Measurements from ENCODE around the gene C17orf78.
"Not testable (repeated sequence)": the region's sequence is repeated elsewhere in the genome, so short reads cannot be mapped to it uniquely, and the experiment has no call there.

C17orf78 gene

GRCh38 chr17:37375706-37376105, at the start of gene C17orf78:
Gene C17orf78 (plus strand): TSS chr17:37375985. CDS start chr17:37376093, 108 bp downstream.
- DNase-seq = no peak

GRCh38 chr17:37327341-37328090, 48.3 kb upstream of the C17orf78 start:
- no peak for DNase-seq

DNA sequence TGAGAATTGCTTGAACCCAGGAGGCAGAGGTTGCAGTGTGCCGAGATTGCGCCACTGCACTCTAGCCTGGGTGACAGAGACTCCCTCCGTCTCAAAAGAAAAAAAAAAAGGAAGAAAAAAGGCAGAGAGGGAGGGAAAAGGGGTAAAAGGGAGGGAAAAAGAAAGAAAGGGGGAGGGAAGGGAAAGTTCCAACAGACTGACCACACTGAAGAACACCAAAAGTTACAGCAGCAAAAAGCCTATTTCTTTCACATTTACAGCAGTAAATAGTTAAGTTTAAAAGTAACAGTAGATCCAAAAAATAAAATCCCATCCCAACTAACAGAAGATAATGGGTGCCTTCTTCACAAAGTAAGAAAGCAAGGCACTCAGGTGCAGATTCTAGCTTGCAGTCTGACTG, 36.9 kb upstream of the C17orf78 start:
- DNase-seq = no peak

DNA sequence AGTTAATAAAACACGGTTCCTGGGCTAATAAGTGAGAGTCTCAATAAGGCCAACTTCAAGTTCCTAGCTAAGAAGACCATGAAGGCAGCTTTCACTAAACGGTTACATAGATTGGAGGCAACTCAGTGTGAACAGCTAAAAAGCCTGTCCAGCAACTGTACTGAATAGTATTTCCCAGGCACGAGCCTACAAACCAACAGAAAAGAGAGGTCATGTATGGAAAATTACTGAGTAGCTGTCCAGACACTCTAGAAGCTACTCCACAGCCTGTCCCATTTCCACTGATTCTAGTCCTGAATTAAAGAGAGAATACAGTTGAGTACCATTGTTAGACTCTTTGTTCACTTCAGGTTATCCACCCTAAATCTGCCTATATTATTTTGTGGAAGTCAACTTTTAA, 36.5 kb upstream of the C17orf78 start:
- DNase-seq = no peak

DNA sequence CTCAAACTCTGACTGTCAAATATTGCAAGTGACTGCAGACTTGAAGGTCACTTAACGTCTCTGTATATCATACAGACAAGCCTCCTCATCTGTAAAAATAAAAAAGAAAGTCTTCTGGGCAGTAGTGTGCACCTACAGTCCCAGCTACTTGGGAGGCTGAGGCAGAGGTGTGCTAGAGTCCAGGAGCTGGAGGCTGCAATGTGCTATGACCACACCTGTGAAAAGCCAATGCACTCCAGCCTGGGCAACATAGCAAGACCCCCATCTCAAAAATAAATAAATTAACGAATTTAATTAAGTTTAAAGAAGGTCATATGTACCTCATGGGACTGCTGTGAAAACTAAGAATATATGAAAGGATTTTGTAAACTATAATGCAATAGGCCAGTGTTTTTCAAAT, 35.0 kb upstream of the C17orf78 start:
- DNase-seq = no peak

- no peak for DNase-seq
These were observed 33.2 kb upstream of the C17orf78 start for GRCh38 chr17:37342589-37342988.

DNA sequence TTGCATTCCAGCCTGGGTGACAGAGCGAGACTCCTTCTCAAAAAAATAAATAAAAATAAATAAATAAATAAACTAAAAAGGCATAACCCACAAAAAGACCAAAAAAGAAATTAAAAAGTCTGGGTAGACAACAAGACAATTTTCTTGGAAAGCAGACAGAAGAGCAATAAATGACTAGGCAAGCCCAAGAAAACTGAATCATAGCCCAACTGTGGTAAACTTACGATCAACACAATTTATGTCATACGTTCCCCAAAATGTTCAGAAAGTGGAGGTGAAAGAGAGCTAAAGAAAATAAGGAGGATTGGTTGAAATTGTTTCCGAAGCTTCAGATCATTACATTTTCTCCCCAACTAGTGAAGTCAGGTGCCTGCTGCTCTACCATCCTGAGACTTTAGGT, 31.3 kb upstream of the C17orf78 start:
- DNase-seq = no peak

DNA sequence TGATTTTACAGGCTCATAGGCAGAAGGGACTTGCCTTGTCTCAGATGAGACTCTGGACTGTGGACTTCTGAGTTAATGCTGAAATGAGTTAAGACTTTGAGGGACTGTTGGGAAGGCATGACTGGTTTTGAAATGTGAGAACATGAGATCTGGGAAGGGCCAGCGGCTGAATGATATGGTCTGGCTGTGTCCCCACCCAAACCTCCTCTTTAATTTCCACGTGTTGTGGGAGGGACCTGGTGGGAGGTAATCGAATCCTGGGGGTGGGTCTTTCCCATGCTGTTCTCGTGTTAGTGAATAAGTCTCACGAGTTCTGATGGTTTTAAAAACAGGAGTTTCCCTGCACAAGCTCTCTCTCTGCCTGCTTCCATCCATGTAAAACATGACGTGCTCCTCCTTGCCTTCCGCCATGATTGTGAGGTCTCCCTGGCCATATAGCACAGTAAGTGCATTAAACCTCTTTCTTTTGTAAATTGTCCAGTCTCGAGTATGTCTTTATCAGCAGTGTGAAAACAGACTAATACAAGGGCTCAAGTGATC, 28.9 kb upstream of the C17orf78 start:
- DNase-seq = not testable (repeated sequence)

GRCh38 chr17:37356796-37357569, 18.8 kb upstream of the C17orf78 start:
- peak; percentile 14 for DNase-seq

DNA sequence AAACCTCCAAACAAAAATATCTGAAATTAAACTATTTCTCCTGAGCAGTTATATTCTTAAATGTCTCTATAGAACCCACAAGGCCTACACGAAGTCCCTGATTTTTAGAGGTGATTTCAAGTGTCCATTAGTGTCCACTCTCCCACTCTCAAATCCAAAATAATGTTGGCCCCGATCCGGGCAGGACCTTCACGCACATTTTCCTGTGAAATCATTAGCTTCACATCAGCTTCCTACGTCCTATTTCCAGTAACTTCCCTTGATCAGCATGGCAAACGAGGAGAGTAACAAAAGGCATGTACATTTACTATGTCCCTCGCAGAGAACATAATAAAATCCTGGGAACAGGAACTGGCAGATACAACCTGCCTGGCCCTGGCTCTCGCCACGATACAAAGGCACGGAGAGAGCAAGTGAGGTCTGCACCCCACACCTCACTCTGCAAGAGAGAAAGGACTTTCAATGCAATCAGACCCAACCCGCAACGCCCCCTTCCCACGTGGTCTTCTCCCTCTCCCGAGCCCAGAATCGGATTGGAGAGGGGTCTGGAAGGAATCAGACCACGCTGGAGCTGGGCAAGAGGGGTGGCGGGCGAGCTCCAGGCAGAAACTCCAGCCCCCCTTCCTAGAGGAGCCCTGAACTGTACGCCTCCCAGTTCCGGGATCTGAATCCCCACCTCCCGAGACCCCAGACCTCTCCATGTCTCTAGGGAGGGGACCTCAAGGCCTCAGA, 17.5 kb upstream of the C17orf78 start:
- peak; percentile 73 for DNase-seq

DNA sequence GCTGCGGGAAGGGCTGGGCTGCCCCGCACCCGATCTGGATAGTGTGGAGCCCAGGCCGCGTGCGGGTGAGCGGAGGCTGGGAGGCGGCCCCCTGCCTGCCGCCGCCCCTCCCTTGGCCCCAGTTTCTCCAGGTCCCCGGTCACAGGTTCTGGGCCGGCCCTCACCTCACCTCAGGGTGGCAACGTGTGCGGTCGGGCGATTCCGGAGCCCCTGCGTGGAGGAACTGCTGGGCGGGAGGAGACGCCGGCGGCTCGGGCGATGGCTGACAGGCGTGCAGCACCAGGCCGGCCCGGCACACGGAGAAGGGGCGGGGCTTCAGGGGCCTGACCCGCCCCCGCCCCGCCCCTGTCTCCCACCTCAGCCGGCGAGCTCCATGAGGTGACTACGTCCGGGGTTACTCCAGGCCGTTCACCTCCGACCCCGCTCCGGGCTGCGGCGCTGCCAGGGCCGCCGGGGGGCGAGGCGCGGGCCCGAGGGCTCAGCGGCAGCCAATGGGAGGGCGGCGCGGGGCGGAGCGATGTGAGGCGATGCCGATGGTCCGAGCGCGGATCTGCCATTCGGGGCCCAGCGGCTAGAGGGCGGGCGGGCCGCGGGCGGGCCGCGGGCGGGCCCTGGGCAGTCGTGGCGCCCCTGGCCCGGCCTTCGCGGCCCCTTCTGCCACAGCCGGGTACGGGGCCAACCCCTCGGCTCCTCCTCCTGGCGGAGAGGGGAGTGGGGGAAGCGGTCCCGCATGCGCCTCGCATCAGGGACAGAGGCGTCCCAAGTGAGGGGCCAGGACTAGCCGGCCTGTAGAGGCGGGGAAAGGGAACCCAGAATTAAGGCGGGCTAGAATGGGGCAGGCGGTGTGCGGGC, 16.7 kb upstream of the C17orf78 start:
- peak; percentile 97 for DNase-seq

GRCh38 chr17:37359682-37360188, 16.1 kb upstream of the C17orf78 start:
- no peak for DNase-seq

GRCh38 chr17:37360632-37361031, 15.2 kb upstream of the C17orf78 start:
- peak; percentile 5 for DNase-seq

GRCh38 chr17:37361543-37361942, 14.2 kb upstream of the C17orf78 start:
- no peak for DNase-seq

DNA sequence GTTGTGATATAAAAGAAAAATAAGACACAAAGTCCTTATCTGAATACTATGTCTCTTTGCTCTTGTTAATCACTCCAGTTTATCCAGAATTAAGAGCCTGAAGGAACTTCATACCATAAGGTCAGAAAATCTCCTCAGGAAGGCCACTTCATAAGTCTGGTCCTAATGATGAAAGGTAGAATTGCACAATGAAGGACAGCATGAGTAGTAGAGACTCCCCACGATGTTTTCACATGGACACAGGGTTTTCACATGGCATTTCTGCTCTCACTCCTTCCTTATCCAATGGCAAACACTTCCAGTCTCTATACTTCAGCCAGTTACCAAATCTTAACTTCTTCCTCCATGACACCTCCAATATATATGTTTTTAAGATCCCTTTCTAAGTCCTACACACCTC, 10.2 kb upstream of the C17orf78 start:
- no peak for DNase-seq

GRCh38 chr17:37368577-37368976, 7.2 kb upstream of the C17orf78 start:
- no peak for DNase-seq

DNA sequence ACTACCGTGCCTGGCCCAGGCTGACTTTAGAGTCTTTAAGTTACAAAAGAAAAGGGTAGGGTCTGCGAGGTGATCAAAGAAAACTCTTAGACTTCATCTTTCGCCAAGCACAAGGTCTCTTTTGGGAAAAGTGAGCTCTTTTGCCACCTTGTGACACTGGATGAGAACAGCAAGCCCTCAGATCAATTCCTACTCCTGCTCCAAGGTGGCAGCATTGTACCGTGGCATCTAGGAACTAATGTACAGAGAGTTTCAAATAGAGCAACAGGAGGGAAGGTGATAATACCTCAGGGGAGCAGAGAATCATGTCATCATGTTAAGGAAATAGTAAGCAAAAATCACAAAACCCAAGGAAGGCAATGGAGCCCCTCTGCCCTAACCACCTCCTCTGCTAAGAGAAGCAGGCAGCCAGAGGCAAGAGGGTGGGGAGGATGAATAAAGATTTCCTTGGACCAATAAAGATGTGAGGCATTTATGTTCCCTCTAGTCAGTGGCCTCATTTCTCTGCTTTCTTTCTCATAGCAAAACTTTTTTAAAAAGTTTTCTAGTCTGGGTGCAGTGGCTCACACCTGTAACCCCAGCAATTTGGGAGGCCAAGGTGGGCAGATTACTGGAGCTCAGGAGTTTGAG, 2.1 kb upstream of the C17orf78 start:
- DNase-seq = peak; percentile 88

- DNase-seq = no peak
These were observed 6.3 kb downstream of the C17orf78 start for GRCh38 chr17:37382056-37382455.

- DNase-seq = no peak
These were observed 8.9 kb downstream of the C17orf78 start for GRCh38 chr17:37384560-37385149.

- DNase-seq = no peak
These were observed 9.7 kb downstream of the C17orf78 start for GRCh38 chr17:37385474-37385990.

DNA sequence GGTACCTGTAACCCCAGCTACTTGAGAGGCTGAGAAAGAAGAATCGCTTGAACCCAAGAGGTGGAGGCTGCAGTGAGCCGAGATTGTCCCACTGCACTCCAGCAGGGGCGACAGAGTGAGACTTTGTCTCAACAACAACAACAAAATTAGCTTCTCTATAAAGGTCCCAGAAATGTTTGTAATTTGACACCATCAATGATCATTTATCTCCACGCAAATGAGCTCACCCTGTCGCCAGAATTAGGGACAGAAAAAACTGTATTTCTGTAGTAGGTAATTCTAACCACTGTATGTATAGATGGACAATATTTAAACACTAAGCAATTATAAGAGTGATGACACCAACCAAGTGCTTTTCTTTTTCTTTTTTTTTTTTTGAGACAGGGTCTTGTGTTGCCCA, 10.7 kb downstream of the C17orf78 start:
- no peak for DNase-seq

Data from DMS53 (cell line).